Measurements from ENCODE around the gene ARID1B.

Gene ARID1B

DNA sequence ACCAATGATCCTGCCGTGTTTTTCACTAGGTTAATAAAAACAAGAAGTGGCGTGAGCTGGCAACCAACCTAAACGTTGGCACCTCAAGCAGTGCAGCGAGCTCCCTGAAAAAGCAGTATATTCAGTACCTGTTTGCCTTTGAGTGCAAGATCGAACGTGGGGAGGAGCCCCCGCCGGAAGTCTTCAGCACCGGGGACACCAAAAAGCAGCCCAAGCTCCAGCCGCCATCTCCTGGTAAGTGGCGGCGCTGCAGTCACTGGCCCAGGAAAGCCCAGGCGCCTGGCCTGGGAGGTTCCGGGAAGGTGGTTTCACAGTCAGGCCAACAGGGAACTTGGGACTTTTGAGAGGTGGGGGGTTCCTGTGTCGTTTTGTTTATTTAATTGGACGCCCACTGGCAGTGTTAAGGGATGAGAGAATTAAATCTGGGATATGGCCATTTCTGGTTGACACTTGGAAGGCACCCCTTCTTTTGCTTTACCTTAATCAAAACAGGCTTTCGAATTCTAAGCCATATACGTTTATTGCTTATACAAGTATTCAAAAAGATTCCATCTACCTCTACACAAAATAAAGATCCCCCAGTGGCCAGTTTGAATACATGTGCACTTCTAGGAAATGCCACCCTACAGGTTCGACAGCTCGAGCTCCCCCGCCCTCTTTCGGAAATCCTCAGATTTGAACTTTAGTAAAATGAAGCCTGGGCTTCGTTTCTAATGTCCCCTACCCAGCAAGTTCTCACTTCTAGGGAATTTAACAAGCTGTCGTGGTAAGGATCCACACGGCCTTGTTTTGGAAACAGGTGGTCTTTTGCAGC lies 407.2 kb downstream of the ARID1B start:
- DNase-seq (ENCODE audit: low read depth in 2 of 2) = peak in 1 of 2 experiments; percentile 8

DNA sequence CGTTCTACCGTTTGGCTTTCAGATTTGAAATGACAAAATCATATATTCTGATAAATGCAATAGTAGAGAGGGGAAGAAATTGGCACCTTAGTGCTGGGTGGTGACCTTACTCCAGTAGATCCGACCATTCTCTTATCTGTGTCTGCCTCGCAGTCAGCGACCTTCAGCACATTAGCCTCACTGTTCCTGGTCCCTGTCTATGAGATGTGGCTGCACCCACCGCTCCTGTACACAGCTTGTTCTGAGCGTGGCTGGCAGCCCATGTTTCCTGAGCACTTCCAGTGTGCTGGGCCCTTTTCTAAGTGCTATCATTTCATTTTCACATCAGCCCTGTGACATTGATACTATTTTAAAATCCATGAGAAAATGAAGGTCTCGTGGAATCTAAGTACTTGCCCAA lies 408.0 kb downstream of the ARID1B start:
- no peak for DNase-seq (ENCODE audit: low read depth in 2 of 2)

DNA sequence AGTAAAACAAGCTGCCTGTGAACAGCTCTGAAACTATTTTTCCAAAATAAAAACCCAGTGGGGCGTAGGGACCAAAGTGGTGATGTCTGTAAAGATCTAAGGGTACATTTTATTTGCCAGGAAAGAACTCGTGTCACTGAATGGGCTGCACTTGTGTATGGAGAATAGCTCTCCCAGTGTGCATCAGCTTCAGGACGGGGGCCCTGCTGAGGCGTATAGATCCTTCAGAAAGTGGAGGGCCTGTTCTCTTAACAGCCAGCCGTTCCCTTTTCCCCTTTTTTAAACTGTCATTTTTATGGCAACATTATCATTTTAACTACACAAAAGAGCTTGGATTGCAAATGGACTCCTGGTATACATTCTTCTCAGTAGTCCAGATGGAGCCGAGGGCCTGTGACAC lies 408.8 kb downstream of the ARID1B start:
- DNase-seq (ENCODE audit: low read depth in 2 of 2) = no peak

DNA sequence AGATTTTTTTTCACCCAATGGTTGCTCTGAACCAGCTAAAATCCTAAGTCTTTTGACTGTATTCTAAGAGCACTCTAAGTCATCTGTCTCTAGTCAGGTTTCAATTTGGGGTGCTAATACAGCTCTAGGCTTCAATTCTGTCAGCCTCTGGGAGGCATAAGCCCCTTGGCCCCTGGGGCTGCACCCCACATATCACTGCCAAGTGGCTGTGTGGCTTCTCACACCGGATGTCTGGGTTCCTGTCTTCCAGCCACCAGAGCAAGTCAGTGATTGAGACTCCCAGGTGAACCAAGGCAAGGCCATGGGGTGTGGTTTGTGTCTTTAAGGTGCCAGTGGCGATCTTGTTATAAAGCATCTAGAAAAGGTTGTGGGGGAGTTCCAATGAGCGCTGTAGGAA lies 409.6 kb downstream of the ARID1B start:
- DNase-seq (ENCODE audit: low read depth in 2 of 2) = no peak

DNA sequence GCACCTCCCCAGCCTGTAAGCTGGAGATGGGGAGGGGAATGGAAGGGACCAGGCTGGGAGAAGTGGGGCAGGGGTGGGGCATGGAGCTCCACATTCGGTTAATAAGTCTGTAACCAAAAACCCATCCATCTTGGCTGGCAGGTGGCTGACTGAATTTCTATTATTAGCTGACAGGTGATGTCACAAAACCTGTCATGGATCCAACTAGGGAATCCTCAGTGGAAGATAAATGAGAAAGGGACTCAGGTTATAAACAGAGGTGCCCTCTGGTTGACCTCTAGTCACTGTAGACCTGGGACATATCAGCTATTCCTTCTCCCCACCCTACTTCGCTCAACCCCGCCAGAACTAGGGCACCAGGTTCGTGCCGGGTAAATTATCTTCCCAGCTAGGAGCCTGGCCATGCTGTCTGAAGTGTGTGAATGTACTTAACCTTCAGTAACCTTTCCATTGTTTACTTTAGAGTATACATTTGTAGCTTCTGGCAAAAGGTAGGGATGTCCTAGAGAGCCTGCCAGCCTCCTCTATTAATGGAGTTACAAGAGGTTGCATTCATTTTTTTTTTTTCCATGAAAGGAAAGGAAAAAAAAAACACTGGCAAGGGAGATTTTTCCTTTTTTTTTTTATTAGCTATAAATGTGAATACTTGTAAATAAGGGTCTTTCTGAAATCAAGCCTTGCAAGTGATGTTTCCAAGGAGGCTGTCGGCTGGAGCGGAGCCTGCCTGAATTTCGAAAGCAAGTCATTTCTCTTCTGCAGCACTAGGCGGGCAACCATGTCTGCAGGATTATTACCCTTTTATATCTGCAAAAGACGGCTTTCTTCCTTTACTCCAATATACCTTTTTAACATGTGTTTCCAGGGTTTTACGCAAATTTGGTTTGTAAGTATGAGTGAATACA lies 410.3 kb downstream of the ARID1B start:
- no peak for DNase-seq (ENCODE audit: low read depth in 2 of 2)

DNA sequence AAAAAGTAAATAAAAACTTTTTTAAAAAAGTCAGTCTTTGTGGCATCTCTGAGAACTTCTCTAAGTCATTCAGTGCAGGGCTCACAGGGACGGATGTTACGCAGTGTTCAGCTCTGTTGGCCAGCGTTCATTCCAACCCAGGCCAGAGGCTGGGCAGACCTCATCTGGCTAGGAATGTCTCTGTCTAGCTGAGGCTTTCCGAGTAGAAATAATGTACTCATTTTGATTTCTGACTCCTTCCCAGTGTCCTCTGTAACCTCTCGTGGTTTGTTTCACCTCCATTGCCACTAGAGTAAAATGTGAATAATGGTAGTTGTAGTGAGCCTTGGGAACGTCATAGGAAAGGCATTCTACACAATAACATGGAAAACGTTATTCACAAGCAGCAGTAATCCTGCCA lies 411.0 kb downstream of the ARID1B start:
- no peak for DNase-seq (ENCODE audit: low read depth in 2 of 2)

DNA sequence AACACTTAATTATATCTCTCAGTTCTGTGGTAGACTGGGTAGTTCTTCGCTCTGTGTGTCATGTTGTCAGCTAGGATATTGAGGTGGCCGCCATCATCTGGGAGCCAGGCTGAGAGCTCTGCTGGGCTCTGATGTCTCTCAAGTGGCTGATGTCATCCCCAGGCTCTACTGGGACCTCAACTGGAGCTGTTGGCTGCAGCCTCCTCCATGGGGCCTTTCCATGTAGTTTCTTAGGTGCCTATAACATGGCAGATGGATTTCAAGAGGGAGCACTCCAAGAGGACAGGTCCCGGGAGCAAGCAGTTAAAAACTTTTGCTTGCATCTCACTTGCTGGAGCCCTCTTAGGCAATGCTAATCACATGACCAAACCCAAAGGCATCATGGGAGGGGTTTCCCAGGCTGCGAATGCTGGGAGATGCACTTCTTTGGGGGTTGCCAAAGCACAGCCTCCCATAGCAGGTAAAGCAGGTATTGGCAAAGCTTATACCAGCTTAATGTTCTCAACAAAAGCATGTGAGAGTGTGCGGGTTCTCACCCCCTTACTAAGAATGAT lies 416.3 kb downstream of the ARID1B start:
- no peak for DNase-seq (ENCODE audit: low read depth in 2 of 2)

DNA sequence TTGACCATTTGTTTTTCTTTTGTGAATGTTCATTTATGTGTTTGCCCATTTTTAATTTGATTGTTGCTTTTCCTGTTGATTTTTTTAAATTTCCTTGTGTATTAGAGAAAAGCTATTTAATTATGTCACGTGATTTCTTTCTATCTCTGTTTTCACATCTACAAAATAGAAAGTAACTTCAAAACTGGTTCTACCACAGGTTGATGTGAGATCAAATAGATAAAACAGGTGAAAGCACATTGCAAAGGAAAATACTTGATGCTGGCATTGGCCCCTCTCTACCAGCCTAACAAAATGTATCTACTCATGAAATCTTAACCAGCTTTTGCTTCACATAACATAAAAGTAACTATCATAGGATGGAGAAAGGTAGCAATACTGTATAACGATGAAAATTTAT lies 416.9 kb downstream of the ARID1B start:
- DNase-seq (ENCODE audit: low read depth in 2 of 2) = no peak

DNA sequence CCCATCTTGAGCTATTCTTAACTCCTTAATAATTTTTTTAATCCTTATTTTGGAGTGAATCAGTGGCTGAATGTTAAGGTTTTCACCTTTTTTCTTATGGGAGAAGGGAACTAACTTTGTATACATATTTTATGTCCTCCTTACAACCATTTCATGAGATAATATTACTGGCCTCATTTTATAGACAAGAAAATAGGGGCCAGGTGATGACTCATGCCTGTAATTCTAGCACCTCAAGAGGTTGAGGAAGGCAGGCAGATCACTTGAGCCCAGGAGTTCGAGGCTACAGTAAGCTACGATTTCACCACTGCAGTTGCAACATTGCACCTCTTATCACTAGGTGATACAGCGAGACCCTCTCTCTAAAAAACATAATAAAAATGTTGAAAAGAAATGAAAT lies 417.5 kb downstream of the ARID1B start:
- DNase-seq (ENCODE audit: low read depth in 2 of 2) = no peak

DNA sequence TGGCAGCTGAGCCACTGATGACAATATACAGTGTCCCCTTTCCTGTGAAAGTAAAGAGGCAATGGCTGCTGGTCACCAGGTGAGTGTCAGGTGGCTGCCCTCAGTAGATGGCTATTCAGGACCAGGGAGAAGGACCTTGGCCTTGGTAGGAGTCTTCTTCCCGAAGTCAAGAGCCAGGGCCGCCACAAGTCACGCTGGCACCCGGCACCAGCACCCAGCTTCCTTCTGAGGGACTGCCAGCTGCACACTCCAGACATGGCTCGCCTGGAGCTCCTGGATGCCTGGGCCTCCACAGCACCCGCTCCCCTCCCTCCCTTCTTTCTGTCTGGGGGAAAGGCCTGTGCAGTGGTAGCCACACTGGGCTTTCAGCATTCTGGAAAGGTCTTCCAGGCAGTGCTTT lies 419.2 kb downstream of the ARID1B start:
- no peak for DNase-seq (ENCODE audit: low read depth in 2 of 2)

DNA sequence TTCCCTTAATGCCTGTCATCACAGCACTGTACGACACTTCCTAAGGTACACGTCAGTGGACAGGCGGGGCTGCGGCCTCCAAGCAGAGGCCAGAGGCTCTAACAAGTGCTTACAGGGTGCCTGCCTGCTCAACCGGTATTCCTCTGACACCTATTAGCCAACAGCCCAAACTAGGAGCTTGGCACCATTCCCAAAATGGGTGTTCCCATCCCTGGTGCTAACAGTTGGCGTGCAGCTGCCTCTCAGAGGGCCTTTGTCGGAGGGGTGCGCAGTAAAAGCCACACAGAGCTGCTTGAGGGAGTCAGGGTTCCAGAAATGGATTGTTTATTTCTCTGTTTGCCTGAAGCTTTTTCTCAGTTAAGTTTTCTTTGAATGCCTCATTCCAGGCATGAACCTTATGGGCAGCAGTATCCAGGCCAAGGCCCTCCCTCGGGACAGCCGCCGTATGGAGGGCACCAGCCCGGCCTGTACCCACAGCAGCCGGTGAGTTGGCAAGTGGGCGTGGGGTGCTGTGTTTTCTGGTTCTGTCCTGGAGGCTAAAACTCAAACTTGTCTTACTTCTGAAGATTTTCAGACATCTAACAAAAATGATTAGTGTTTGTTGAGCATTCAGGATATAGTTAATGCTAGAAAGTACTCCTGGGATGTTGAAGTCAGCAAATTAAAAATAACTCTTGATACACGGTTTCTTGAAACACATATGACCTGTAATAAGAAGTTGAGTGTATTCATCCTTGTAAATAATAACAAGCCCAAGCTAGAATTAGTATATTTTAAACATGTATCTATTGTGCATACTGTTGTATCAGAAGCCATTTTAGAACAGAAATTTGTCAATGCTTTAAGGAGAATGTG lies 421.5 kb downstream of the ARID1B start:
- no peak for DNase-seq (ENCODE audit: low read depth in 2 of 2)

DNA sequence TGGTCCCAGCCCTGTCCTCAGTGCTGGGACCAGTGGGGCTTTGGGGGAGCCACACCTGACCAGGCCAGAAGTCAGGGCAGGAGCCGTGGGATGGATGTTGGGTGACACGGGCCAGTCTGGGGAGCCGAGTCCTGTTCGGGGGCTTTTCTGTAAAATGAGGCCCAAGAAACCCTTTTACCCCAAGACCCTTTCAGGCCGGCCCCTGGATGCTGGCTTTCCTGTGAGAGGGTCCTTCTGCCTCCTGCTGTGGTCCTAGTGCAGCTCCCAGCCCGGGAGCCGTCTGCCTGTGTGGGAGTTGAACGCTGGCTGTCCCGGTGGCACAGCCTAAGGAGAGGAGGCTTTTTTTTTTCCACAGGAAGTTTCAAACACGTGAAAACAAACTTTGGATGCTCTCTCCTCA lies 422.9 kb downstream of the ARID1B start:
- no peak for DNase-seq (ENCODE audit: low read depth in 2 of 2)

DNA sequence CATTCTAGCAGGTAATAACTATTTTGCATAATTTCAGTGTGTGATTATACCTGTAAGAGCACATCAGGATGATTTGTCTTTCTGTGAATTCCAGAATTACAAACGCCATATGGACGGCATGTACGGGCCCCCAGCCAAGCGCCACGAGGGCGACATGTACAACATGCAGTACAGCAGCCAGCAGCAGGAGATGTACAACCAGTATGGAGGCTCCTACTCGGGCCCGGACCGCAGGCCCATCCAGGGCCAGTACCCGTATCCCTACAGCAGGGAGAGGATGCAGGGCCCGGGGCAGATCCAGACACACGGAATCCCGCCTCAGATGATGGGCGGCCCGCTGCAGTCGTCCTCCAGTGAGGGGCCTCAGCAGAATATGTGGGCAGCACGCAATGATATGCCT lies 423.4 kb downstream of the ARID1B start:
- DNase-seq (ENCODE audit: low read depth in 2 of 2) = no peak

DNA sequence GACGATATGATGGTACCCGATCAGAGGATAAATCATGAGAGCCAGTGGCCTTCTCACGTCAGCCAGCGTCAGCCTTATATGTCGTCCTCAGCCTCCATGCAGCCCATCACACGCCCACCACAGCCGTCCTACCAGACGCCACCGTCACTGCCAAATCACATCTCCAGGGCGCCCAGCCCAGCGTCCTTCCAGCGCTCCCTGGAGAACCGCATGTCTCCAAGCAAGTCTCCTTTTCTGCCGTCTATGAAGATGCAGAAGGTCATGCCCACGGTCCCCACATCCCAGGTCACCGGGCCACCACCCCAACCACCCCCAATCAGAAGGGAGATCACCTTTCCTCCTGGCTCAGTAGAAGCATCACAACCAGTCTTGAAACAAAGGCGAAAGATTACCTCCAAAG lies 423.9 kb downstream of the ARID1B start:
- DNase-seq (ENCODE audit: low read depth in 2 of 2) = no peak

DNA sequence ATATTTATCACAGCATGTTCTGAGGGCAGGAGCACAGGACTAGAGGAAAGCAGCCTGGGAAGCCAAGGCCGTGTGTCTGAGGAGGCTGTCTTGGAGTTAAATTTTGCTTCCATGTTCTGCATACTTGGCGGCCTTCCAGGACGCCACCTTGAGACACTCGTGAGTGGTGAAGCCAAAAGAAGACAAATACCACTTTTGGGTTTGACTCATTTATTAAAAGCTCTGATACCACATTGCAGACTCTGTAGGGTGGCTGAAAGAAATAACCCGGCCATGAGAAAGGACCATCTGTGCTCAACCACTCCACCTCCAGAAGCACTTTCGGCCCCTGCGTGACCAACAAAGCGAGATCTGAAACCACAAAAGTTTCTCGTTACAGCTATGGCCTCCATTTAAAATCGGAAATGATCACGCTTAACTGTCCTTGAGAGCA lies 426.1 kb downstream of the ARID1B start:
- no peak for DNase-seq (ENCODE audit: low read depth in 2 of 2)

DNA sequence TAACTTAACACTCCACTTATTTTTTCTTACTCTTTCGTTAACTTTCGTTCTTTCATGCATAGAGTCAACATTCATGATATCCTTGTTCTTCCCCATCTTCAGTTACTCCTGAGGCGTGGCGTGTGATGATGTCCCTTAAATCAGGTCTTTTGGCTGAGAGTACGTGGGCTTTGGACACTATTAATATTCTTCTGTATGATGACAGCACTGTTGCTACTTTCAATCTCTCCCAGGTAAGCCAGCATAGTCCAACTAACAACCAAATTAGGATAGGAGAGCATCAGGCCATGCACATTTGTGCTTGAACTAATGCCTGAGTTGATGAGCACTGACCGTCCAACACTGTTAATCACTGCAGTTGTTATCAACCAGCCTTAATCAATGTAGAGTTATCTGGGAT lies 426.6 kb downstream of the ARID1B start:
- no peak for DNase-seq (ENCODE audit: low read depth in 2 of 2)

DNA sequence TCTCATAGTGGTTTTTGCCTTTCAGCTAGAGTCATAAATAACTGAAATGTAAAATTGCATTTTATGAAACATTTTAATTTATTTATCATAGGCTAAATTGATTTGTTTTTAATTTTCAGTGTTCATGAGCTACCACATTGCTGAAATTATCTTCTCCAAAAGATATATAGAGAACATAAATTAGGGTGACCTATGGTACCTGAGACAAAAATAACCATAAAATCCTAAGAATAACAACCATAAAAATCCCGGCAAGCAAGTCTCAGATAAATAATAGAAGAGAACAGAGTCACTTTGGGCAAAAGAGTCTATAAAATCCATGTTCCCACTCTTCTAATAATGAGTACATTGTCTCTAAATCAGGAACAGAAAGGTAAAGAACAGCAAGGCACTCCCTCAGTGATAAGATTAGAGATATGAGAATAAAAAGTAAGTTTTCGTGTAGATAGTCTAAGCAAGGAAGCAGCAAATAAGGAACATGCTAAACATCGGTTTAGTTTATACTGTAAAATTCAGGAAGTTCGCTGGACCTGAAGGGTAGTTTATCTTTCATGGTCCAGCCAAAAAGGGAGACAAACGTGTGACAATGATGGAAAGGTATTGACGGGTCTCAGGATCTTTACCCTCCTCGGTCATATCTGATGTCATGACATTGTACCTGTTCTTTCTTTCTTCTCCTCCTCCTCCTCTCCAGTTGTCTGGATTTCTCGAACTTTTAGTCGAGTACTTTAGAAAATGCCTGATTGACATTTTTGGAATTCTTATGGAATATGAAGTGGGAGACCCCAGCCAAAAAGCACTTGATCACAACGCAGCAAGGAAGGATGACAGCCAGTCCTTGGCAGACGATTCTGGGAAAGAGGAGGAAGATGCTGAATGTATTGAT lies 428.5 kb downstream of the ARID1B start:
- DNase-seq (ENCODE audit: low read depth in 2 of 2) = no peak

DNA sequence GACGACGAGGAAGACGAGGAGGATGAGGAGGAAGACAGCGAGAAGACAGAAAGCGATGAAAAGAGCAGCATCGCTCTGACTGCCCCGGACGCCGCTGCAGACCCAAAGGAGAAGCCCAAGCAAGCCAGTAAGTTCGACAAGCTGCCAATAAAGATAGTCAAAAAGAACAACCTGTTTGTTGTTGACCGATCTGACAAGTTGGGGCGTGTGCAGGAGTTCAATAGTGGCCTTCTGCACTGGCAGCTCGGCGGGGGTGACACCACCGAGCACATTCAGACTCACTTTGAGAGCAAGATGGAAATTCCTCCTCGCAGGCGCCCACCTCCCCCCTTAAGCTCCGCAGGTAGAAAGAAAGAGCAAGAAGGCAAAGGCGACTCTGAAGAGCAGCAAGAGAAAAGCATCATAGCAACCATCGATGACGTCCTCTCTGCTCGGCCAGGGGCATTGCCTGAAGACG lies 429.2 kb downstream of the ARID1B start:
- DNase-seq (ENCODE audit: low read depth in 2 of 2) = no peak

DNA sequence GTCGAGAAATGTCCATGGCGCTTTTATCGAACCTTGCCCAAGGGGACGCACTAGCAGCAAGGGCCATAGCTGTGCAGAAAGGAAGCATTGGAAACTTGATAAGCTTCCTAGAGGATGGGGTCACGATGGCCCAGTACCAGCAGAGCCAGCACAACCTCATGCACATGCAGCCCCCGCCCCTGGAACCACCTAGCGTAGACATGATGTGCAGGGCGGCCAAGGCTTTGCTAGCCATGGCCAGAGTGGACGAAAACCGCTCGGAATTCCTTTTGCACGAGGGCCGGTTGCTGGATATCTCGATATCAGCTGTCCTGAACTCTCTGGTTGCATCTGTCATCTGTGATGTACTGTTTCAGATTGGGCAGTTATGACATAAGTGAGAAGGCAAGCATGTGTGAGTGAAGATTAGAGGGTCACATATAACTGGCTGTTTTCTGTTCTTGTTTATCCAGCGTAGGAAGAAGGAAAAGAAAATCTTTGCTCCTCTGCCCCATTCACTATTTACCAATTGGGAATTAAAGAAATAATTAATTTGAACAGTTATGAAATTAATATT lies 430.4 kb downstream of the ARID1B start:
- DNase-seq (ENCODE audit: low read depth in 2 of 2) = no peak

DNA sequence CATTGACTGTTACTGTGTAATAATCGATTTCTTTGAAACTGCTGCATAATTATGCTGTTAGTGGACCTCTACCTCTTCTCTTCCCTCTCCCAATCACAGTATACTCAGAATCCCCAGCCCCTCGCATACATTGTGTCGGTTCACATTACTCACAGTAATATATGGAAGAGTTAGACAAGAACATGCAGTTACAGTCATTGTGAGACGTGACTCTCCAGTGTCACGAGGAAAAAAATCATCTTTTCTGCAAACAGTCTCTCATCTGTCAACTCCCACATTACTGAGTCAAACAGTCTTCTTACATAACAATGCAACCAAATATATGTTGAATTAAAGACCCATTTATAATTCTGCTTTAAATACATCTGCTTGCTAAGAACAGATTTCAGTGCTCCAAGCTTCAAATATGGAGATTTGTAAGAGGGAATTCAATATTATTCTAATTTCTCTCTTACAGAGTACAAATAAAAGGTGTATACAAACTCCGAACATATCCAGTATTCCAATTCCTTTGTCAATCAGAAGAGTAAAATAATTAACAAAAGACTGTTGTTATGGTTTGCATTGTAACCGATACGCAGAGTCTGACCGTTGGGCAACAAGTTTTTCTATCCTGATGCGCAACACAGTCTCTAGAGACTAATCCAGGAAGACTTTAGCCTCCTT lies 432.8 kb downstream of the ARID1B start:
- no peak for DNase-seq (ENCODE audit: low read depth in 2 of 2)
